Measurements from ENCODE around the gene ZRANB3.

DNA sequence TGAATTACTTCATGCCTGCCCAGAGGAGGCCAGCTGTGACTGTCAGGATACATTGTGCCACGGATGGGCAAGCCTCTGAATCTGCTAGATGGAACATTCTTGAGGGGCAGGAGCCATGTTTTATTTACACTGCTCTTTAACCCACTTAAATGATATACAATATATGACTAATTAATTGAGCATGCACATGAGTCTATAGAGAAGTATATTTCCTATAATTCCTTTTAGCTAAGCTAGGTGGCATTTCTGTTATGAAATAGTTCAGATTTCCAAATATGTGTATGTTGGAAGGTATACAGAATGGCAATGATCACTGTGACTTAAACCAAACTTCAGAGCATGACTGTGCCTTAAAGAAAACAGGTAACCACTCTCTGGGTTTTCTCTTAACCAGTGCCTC lies 347.2 kb downstream of the ZRANB3 start:
- TF ChIP-seq RARB (CRISPR knock-in tag; IDR thresholded peaks at IDR 0.05): no peak
- TF ChIP-seq CSDC2 (CRISPR knock-in tag; IDR thresholded peaks at IDR 0.05): no peak
- TF ChIP-seq GLIS3 (CRISPR knock-in tag; IDR thresholded peaks at IDR 0.05): no peak
- no peak for TF ChIP-seq ARNTL (CRISPR knock-in tag; IDR thresholded peaks at IDR 0.05; ENCODE audit: borderline replicate concordance, low read depth)

Measured in SK-N-SH treated with all-trans-retinoic acid at 6 μM for 48 hours (cell line).